IPS DF 6.9 (cell line): ENCODE results near the gene DIP2C.

ENCODE experiments used
- DNase-seq: peaks from one replicate; pipeline ENCODE4 v3.0.0-alpha.2; 2013; ENCODE audit warnings: low read depth, low spot score
- H3K27ac ChIP-seq: one replicate; pipeline ENCODE4 v1.5.1; 2013; ENCODE audit warnings: low read length, control low read depth
- H3K27me3 ChIP-seq: 2 replicates; pipeline ENCODE4 v1.6.1; 2013; ENCODE audit warnings: mild to moderate bottlenecking, low read length; ENCODE audit not compliant: control insufficient read depth, insufficient read depth
- H3K36me3 ChIP-seq: 2 replicates; pipeline ENCODE4 v1.6.1; 2013; ENCODE audit warnings: low read length; ENCODE audit not compliant: control insufficient read depth, insufficient read depth
- H3K4me1 ChIP-seq: 2 replicates; pipeline ENCODE4 v1.6.1; 2013; ENCODE audit warnings: low read length; ENCODE audit not compliant: control insufficient read depth, insufficient read depth
- H3K4me3 ChIP-seq: 2 replicates; pipeline ENCODE4 v1.5.1; 2013; ENCODE audit warnings: mild to moderate bottlenecking, low read length
- H3K9me3 ChIP-seq: 2 replicates; pipeline ENCODE4 v1.6.1; 2013; ENCODE audit warnings: low read length, inconsistent platforms; ENCODE audit not compliant: control insufficient read depth, insufficient read depth
- WGBS: extraction: QIAGEN DNeasy Blood & Tissue Kit; methylation state at CpG from one replicate; pipeline ENCODE4 v1.1.7; 2013; ENCODE audit warnings: mixed read lengths, missing lambda C conversion rate; ENCODE audit not compliant: insufficient read length, insufficient coverage; 5-methylcytosine and 5-hydroxymethylcytosine counted together

DIP2C gene

DNA sequence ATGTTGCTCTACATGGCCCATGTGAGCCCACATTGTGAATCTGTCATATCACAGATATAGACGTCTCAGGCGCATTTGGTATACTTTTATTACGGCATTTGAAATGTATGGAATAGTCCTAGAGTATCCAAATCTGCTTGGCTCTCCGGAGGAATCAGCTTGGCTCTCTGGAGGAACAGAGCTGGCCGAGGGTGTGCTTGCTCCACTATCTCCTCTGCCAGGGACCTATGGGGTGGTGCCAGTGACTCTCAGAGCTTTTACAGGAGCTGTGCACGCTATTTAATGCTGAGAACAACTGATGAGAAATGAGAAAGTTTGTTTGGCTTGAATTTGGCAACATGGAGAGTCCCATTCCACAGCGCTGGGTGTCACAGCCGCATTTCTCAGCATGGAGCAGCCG lies 410.2 kb downstream of the DIP2C start:
- Histone ChIP-seq H3K4me1 (no peaks in the 10 kb centered on the region; the same call in 1 of the 2 replicates), H3K36me3 (no peaks in the 10 kb centered on the region; the same call in 1 of the 2 replicates), H3K27ac (no peak overlapping the region), H3K4me3 (no peak overlapping the region), H3K9me3 (no peaks in the 10 kb centered on the region), H3K27me3 (no peaks in the 10 kb centered on the region)
- WGBS, result no CpG with 5 or more reads among the region's 9 CpGs
- no peak for DNase-seq

DNA sequence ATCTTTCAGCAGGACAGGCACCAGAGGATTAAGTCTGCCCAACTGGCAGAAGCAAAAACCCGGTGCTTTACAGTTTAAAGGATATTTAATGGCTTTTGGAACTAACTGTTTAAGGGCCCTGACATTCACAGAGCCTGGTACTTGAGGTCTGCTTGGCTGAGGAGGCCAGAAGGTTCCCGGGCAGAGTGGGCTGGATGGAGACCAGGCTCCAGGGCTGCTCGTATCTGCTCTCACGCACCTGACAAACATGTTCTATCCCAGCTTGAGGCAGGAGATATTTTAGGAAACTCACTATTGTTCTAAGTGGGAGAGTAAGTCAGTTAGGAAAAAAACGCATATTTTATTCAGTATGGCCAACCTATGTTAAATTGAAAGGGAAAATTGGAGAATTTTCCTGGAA lies 410.8 kb downstream of the DIP2C start:
- DNase-seq, result no peak
- H3K27ac ChIP-seq, result no peak overlapping the region
- no peaks in the 10 kb centered on the region; the same call in 1 of the 2 replicates for H3K36me3 ChIP-seq
- H3K4me1 ChIP-seq, result no peaks in the 10 kb centered on the region; the same call in 1 of the 2 replicates
- no peak overlapping the region for H3K4me3 ChIP-seq
- no peaks in the 10 kb centered on the region for H3K27me3 ChIP-seq
- WGBS, result no CpG with 5 or more reads among the region's 5 CpGs
- no peaks in the 10 kb centered on the region for H3K9me3 ChIP-seq

DNA sequence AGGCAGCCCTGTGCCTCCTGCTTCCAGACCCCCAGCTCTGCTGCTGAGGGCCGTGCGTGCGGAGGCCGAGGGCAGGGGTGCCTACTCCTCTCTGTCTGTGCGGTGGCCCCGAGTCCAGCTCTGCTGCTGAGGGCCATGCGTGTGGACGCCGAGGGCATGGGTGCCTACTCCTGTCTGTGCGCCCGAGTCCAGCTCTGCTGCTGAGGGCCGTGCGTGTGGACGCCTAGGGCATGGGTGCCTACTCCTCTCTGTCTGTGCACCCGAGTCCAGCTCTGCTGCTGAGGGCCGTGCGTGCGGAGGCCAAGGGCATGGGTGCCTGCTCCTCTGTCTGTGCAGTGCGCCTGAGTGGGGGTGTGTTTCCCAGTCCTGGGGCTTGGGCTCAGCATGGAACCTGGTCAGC lies 411.5 kb downstream of the DIP2C start:
- H3K27ac ChIP-seq, result no peak overlapping the region
- no peaks in the 10 kb centered on the region for H3K27me3 ChIP-seq
- no peak for DNase-seq
- H3K4me3 ChIP-seq, result no peak overlapping the region
- no peaks in the 10 kb centered on the region; the same call in 1 of the 2 replicates for H3K4me1 ChIP-seq
- no peaks in the 10 kb centered on the region; the same call in 1 of the 2 replicates for H3K36me3 ChIP-seq
- H3K9me3 ChIP-seq, result no peaks in the 10 kb centered on the region
- no CpG with 5 or more reads among the region's 19 CpGs for WGBS

DNA sequence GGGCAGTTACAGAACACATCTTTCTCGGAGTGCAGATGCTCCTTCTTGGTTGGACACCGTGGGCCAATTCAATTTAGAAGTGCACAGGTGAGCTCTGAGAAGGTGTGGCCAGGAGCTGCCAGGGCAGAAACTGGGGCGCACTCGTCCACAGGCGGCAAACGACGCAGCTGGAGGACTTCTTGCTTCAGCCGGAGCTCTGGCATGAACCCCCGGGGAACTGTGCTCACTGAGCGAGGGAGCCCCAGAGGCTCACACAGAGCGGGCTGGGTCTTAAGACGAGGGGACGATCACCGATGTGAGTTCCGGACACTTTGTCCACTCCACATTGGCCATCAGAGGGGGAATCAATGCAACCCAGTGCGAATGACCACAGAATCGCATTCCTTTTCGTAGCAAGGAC lies 413.8 kb downstream of the DIP2C start:
- no CpG with 5 or more reads among the region's 18 CpGs for WGBS
- no peak for DNase-seq
- Histone ChIP-seq H3K36me3 (no peaks in the 10 kb centered on the region; the same call in 1 of the 2 replicates), H3K27ac (no peak overlapping the region), H3K9me3 (no peaks in the 10 kb centered on the region), H3K4me3 (no peak overlapping the region), H3K27me3 (no peaks in the 10 kb centered on the region), H3K4me1 (no peaks in the 10 kb centered on the region; the same call in 1 of the 2 replicates)

DNA sequence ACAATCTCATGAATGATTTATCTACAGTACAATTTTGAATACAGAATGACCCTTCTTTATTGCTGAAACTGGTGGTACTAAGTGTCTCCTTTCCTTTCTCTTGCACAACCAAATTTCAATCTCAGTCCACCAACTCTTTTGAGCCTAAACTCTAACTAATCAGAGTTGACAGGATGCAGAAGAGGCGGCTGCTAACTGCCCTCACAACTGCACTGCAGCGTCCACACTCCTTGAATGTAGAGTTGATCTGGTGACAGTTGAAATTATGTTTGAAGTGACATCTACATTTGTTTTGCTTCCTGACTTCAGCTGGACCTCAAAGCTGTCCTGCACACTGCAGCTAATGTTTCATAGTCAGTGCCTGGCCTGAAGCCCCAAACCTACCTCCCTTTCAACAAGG lies 414.6 kb downstream of the DIP2C start:
- no peak overlapping the region for H3K4me3 ChIP-seq
- H3K27ac ChIP-seq, result no peak overlapping the region
- WGBS, result no CpG with 5 or more reads among the region's 2 CpGs
- no peaks in the 10 kb centered on the region for H3K27me3 ChIP-seq
- DNase-seq, result no peak
- H3K36me3 ChIP-seq, result no peaks in the 10 kb centered on the region; the same call in 1 of the 2 replicates
- H3K4me1 ChIP-seq, result no peaks in the 10 kb centered on the region; the same call in 1 of the 2 replicates
- no peaks in the 10 kb centered on the region for H3K9me3 ChIP-seq

- DNase-seq, result no peak
- H3K4me3 ChIP-seq, result no peak overlapping the region
- no peak overlapping the region for H3K27ac ChIP-seq
- WGBS, result no CpG with 5 or more reads among the region's 16 CpGs
- H3K4me1 ChIP-seq, result peaks cover 2% of the 10 kb centered on the region; the same call in 1 of the 2 replicates
- H3K9me3 ChIP-seq, result no peaks in the 10 kb centered on the region
- H3K27me3 ChIP-seq, result no peaks in the 10 kb centered on the region
- no peaks in the 10 kb centered on the region; the same call in 1 of the 2 replicates for H3K36me3 ChIP-seq
Observed at GRCh38 chr10:273088-273487, 416.4 kb downstream of the DIP2C start.

DNA sequence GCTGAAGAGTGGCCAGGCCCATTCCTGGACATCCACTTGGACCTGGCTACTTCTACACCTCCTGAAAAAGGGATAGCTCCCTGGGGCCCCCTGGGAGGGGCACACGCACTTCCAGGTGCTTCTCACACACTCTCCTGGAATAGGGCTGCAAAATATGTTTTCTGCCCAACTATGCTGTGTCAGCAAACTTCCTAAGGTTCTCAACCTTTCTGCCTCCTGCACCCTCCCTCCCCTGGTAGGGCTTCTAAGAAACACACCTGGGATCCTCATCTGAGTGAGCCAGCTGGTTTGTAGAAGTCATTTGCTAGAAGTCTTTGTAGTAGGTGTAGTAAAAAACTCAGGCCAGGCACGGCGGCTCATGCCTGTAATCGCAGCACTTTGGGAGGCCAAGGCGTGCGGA lies 417.7 kb downstream of the DIP2C start:
- no CpG with 5 or more reads among the region's 6 CpGs for WGBS
- no peaks in the 10 kb centered on the region for H3K27me3 ChIP-seq
- no peaks in the 10 kb centered on the region for H3K36me3 ChIP-seq
- H3K4me3 ChIP-seq, result no peak overlapping the region
- H3K4me1 ChIP-seq, result peaks cover 2% of the 10 kb centered on the region; the same call in 1 of the 2 replicates
- H3K27ac ChIP-seq, result no peak overlapping the region
- H3K9me3 ChIP-seq, result no peaks in the 10 kb centered on the region
- no peak for DNase-seq

DNA sequence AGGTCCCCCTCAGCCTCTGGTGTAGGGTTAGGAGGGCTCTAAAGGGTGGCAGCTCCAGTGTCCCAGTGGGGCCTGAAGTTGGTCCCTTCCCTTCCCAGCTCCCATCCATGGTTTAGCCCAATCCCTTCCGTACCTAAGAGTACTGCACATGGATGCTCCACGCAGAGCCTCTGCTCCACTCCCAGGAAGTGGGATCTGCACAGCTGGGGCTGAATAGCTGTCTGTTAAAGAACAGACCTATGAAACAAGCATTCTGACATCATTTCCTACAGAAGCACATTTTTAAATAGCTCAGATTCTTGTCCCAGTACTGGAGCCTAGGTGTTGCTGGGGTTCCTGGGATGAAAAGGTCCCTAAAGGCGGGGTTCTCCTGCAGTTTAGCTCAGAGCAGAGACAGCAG lies 418.3 kb downstream of the DIP2C start:
- no peaks in the 10 kb centered on the region for H3K27me3 ChIP-seq
- DNase-seq, result no peak
- H3K27ac ChIP-seq, result no peak overlapping the region
- no CpG with 5 or more reads among the region's 3 CpGs for WGBS
- no peaks in the 10 kb centered on the region for H3K9me3 ChIP-seq
- H3K36me3 ChIP-seq, result no peaks in the 10 kb centered on the region
- peaks cover 2% of the 10 kb centered on the region; the same call in 1 of the 2 replicates for H3K4me1 ChIP-seq
- no peak overlapping the region for H3K4me3 ChIP-seq

GRCh38 chr10:269440-270074 lies 419.9 kb downstream of the DIP2C start:
- Histone ChIP-seq H3K27ac (no peak overlapping the region), H3K36me3 (no peaks in the 10 kb centered on the region), H3K9me3 (no peaks in the 10 kb centered on the region), H3K27me3 (no peaks in the 10 kb centered on the region), H3K4me1 (peaks cover 2% of the 10 kb centered on the region; the same call in 1 of the 2 replicates), H3K4me3 (no peak overlapping the region)
- DNase-seq, result no peak
- WGBS, result no CpG with 5 or more reads among the region's 10 CpGs

DNA sequence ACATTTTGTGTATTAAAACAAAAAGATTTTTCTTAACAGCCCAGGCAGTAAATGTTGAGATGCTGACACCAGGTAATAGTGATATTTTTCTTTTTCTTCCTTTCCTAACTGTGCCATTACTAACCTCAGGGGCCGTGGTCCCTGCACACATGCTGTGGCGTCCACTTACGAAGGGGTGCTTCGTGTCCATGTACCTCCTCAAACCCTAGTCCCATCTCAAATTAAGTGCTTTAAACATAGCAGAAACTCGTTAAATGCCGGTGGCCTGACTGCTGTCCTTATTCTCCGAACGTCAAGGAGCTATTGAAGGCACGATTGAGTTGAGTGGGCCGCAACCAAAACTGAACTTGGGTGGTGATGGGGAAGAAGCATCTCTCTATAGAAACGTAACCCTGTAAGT lies 421.8 kb downstream of the DIP2C start:
- WGBS, result no CpG with 5 or more reads among the region's 11 CpGs
- H3K4me1 ChIP-seq, result peaks cover 2% of the 10 kb centered on the region; the same call in 1 of the 2 replicates

GRCh38 chr10:266974-267425 lies 422.5 kb downstream of the DIP2C start:
- Histone ChIP-seq H3K27me3 (no peaks in the 10 kb centered on the region), H3K9me3 (no peaks in the 10 kb centered on the region), H3K36me3 (no peaks in the 10 kb centered on the region), H3K4me1 (peaks cover 2% of the 10 kb centered on the region; the same call in 1 of the 2 replicates), H3K4me3 (no peak overlapping the region), H3K27ac (no peak overlapping the region)
- DNase-seq, result no peak
- no CpG with 5 or more reads among the region's 8 CpGs for WGBS

More for the DNA sequence above, 421.8 kb downstream of the DIP2C start:
- Histone ChIP-seq H3K27ac (no peak overlapping the region), H3K36me3 (no peaks in the 10 kb centered on the region), H3K9me3 (no peaks in the 10 kb centered on the region), H3K4me3 (no peak overlapping the region), H3K27me3 (no peaks in the 10 kb centered on the region)
- no peak for DNase-seq
